Measurements from ENCODE around the gene LAMA1.

Gene LAMA1

DNA sequence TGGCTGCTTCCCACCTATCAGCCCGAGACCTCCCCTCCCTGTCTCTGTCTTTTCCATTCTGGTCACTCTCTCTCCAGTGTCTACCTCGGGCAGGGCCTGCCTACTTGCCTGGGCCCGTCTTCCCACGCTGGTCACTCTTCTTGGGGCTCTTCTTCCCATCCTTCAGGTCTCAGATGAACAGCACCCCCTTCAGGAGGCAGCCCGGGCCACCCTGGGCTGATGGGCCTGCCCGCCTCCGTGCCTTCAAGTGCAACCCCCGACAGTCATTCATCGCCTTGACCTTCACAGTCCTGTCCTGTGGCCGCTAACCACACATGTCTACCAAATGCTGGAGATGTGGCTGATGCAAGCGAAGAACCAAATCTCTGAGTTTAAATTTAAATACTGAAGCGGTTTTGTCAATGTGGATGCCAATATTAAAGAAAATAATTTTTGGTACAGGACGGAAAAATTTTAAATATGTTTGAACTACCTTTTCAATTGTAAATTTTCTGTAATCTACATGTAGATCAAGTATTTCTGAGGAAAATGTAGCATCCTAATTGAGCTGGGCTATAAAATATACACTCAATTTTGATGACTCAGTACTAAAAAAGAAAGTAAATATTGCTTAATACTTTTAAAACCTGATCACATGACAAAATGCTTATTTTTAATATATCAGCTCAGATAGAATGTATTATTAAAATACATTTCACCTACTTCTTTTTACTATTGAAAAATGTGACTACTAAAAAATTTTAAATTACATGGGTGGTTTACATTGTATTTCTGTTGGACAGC is 96.4 kb downstream of the LAMA1 start:
- no peak overlapping the region for H4K91ac ChIP-seq (ENCODE audit: low read depth, low read length)
- no peak overlapping the region for H3K27ac ChIP-seq (ENCODE audit: low read depth, low read length)
- H3K4me2 ChIP-seq (ENCODE audit: low read length), result no peak overlapping the region
- no peak overlapping the region for H3K4me3 ChIP-seq (ENCODE audit: low read depth, low read length)
- H3K9me3 ChIP-seq (ENCODE audit: insufficient read depth, low read depth, low read length), result no peaks in the 10 kb centered on the region
- H3K36me3 ChIP-seq (ENCODE audit: control insufficient read depth in 1 of 2, insufficient read depth in 2 of 2, low read length in 2 of 2), result peaks cover 45 to 49% of the 10 kb centered on the region in 2 experiments
- H3K79me2 ChIP-seq (ENCODE audit: control insufficient read depth, insufficient read depth, low read length, poor library complexity), result no peaks in the 10 kb centered on the region
- no peak overlapping the region for H4K12ac ChIP-seq (ENCODE audit: low read depth, low read length)
- H2BK120ac ChIP-seq (ENCODE audit: insufficient read depth, low read length, poor library complexity), result no peak overlapping the region
- no peaks in the 10 kb centered on the region for H3K27me3 ChIP-seq (ENCODE audit: insufficient read depth, low read length)
- WGBS (ENCODE audit: extremely low coverage, insufficient coverage, insufficient read length), result no CpG with 5 or more reads among the region's 13 CpGs
- no peak overlapping the region for H3K4ac ChIP-seq (ENCODE audit: low read depth, low read length)
- H2BK12ac ChIP-seq (ENCODE audit: low read length), result no peak overlapping the region
- H2BK5ac ChIP-seq (ENCODE audit: low read depth, low read length, poor library complexity), result no peak overlapping the region
- no peak overlapping the region for H3K18ac ChIP-seq (ENCODE audit: low read length)
- no peak overlapping the region for H2AFZ ChIP-seq (ENCODE audit: insufficient read depth, low read length, poor library complexity)
- no peaks in the 10 kb centered on the region for H3K4me1 ChIP-seq (ENCODE audit: control insufficient read depth in 1 of 2, insufficient read depth in 2 of 2, low read length in 2 of 2)
- H2AK5ac ChIP-seq (ENCODE audit: low read length), result no peak overlapping the region
- no peak overlapping the region for H3K14ac ChIP-seq (ENCODE audit: low read length)
- DNase-seq, result no peak
- H3K9ac ChIP-seq (ENCODE audit: low read length), result no peak overlapping the region
- no peaks in the 10 kb centered on the region for H3K79me1 ChIP-seq (ENCODE audit: low read length)
- H4K8ac ChIP-seq (ENCODE audit: low read depth, low read length), result no peak overlapping the region
- H3K23ac ChIP-seq (ENCODE audit: low read length), result no peak overlapping the region

DNA sequence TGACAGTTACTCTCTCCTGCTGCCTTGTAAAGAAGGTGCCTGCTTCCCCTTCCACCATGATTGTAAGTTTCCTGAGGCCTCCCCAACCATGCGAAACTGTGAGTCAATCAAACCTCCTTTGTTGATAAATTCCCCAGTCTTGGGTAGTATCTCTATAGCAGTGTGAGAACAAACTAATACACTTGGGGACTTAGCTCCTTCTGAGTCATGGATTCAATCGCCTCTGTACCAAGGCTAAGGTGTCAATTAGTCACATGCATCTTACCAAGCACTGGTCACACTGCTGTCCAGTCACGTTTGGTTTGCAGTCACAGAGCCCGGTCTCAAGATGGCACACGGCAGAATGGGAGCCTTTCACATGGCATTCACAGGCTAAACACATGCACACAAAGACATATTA is 100.6 kb downstream of the LAMA1 start:
- no peak overlapping the region for H3K9ac ChIP-seq (ENCODE audit: low read length)
- no peak overlapping the region for H2AK5ac ChIP-seq (ENCODE audit: low read length)
- no peaks in the 10 kb centered on the region for H3K79me2 ChIP-seq (ENCODE audit: control insufficient read depth, insufficient read depth, low read length, poor library complexity)
- H3K27me3 ChIP-seq (ENCODE audit: insufficient read depth, low read length), result no peaks in the 10 kb centered on the region
- H2AFZ ChIP-seq (ENCODE audit: insufficient read depth, low read length, poor library complexity), result no peak overlapping the region
- H3K36me3 ChIP-seq (ENCODE audit: control insufficient read depth in 1 of 2, insufficient read depth in 2 of 2, low read length in 2 of 2), result peaks cover 31 to 40% of the 10 kb centered on the region in 2 experiments
- no peak overlapping the region for H3K14ac ChIP-seq (ENCODE audit: low read length)
- H3K4ac ChIP-seq (ENCODE audit: low read depth, low read length), result no peak overlapping the region
- no peak overlapping the region for H2BK12ac ChIP-seq (ENCODE audit: low read length)
- no peak overlapping the region for H3K23ac ChIP-seq (ENCODE audit: low read length)
- H3K18ac ChIP-seq (ENCODE audit: low read length), result no peak overlapping the region
- H3K27ac ChIP-seq (ENCODE audit: low read depth, low read length), result no peak overlapping the region
- H3K4me1 ChIP-seq (ENCODE audit: control insufficient read depth in 1 of 2, insufficient read depth in 2 of 2, low read length in 2 of 2), result no peaks in the 10 kb centered on the region
- H3K9me3 ChIP-seq (ENCODE audit: insufficient read depth, low read depth, low read length), result no peaks in the 10 kb centered on the region
- no peak overlapping the region for H2BK5ac ChIP-seq (ENCODE audit: low read depth, low read length, poor library complexity)
- H4K91ac ChIP-seq (ENCODE audit: low read depth, low read length), result no peak overlapping the region
- H2BK120ac ChIP-seq (ENCODE audit: insufficient read depth, low read length, poor library complexity), result no peak overlapping the region
- H3K79me1 ChIP-seq (ENCODE audit: low read length), result no peaks in the 10 kb centered on the region
- DNase-seq, result no peak
- H3K4me2 ChIP-seq (ENCODE audit: low read length), result no peak overlapping the region
- H4K8ac ChIP-seq (ENCODE audit: low read depth, low read length), result no peak overlapping the region
- H4K12ac ChIP-seq (ENCODE audit: low read depth, low read length), result no peak overlapping the region
- no peak overlapping the region for H3K4me3 ChIP-seq (ENCODE audit: low read depth, low read length)
- no CpG with 5 or more reads among the region's 5 CpGs for WGBS (ENCODE audit: extremely low coverage, insufficient coverage, insufficient read length)

DNA sequence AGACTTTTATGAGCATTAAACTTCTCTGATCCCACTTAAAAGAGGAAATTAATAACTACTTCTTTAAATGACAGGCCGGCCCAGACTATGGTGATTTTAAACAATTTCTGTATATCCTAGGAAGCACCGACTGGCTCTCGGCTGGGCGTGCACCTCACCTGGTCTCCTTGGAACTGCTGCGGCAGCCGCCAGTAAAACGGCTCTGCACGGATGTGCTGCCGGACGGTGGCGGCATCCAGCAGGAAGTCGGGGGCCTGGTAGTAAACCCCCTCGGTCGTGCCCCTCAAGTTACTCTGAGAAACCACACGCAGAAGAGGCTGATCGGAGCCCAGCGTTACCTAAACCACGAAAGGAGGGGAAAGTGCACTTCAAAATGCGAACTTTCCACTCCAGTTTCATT is 106.5 kb downstream of the LAMA1 start:
- no peak overlapping the region for H3K9ac ChIP-seq (ENCODE audit: low read length)
- H3K4me2 ChIP-seq (ENCODE audit: low read length), result peak overlapping the region; percentile 50
- peak in 1 of 2 donors; percentile 54 for DNase-seq
- no peak overlapping the region for H3K14ac ChIP-seq (ENCODE audit: low read length)
- no peak overlapping the region for H3K23ac ChIP-seq (ENCODE audit: low read length)
- H4K91ac ChIP-seq (ENCODE audit: low read depth, low read length), result no peak overlapping the region
- no peak overlapping the region for H3K27ac ChIP-seq (ENCODE audit: low read depth, low read length)
- H3K4me3 ChIP-seq (ENCODE audit: low read depth, low read length), result no peak overlapping the region
- H3K79me2 ChIP-seq (ENCODE audit: control insufficient read depth, insufficient read depth, low read length, poor library complexity), result no peaks in the 10 kb centered on the region
- H2AFZ ChIP-seq (ENCODE audit: insufficient read depth, low read length, poor library complexity), result no peak overlapping the region
- no peak overlapping the region for H2BK12ac ChIP-seq (ENCODE audit: low read length)
- H3K4me1 ChIP-seq (ENCODE audit: control insufficient read depth in 1 of 2, insufficient read depth in 2 of 2, low read length in 2 of 2), result peaks cover 6 to 7% of the 10 kb centered on the region in 2 experiments
- H2AK5ac ChIP-seq (ENCODE audit: low read length), result no peak overlapping the region
- no peak overlapping the region for H3K18ac ChIP-seq (ENCODE audit: low read length)
- no peak overlapping the region for H3K4ac ChIP-seq (ENCODE audit: low read depth, low read length)
- peaks cover 3% of the 10 kb centered on the region for H3K79me1 ChIP-seq (ENCODE audit: low read length)
- H4K12ac ChIP-seq (ENCODE audit: low read depth, low read length), result no peak overlapping the region
- no peak overlapping the region for H2BK5ac ChIP-seq (ENCODE audit: low read depth, low read length, poor library complexity)
- no CpG with 5 or more reads among the region's 19 CpGs for WGBS (ENCODE audit: extremely low coverage, insufficient coverage, insufficient read length)
- no peaks in the 10 kb centered on the region for H3K9me3 ChIP-seq (ENCODE audit: insufficient read depth, low read depth, low read length)
- H3K36me3 ChIP-seq (ENCODE audit: control insufficient read depth in 1 of 2, insufficient read depth in 2 of 2, low read length in 2 of 2), result peaks cover 20 to 33% of the 10 kb centered on the region in 2 experiments
- no peak overlapping the region for H4K8ac ChIP-seq (ENCODE audit: low read depth, low read length)
- peak overlapping the region; percentile 61 for H2BK120ac ChIP-seq (ENCODE audit: insufficient read depth, low read length, poor library complexity)
- no peaks in the 10 kb centered on the region for H3K27me3 ChIP-seq (ENCODE audit: insufficient read depth, low read length)

DNA sequence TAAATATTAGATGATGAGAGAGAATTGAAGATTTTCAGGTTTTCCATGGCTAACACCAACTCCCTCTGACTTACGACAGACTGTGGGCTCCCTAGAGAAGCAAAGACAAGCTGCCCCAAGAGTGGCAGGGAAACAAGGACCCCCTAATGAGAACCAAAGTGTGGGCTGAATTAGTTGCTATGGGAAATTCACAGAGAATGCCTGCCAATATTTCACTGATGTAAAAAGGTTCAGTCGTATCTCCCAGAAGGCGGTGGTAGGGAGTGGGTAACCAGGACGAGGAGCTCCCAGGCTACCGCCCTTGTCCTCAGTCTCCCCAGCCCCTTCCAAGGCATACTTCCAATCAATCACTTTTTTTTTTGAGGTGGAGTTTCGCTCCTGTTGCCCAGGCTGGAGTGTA is 113.6 kb downstream of the LAMA1 start:
- no peak overlapping the region for H3K27ac ChIP-seq (ENCODE audit: low read depth, low read length)
- no peak overlapping the region for H2AK5ac ChIP-seq (ENCODE audit: low read length)
- no peaks in the 10 kb centered on the region for H3K79me1 ChIP-seq (ENCODE audit: low read length)
- H3K4me2 ChIP-seq (ENCODE audit: low read length), result no peak overlapping the region
- H3K4ac ChIP-seq (ENCODE audit: low read depth, low read length), result no peak overlapping the region
- no peak overlapping the region for H3K18ac ChIP-seq (ENCODE audit: low read length)
- H3K36me3 ChIP-seq (ENCODE audit: control insufficient read depth in 1 of 2, insufficient read depth in 2 of 2, low read length in 2 of 2), result peaks cover 22 to 31% of the 10 kb centered on the region in 2 experiments
- H3K14ac ChIP-seq (ENCODE audit: low read length), result no peak overlapping the region
- no peaks in the 10 kb centered on the region for H3K79me2 ChIP-seq (ENCODE audit: control insufficient read depth, insufficient read depth, low read length, poor library complexity)
- H3K4me3 ChIP-seq (ENCODE audit: low read depth, low read length), result no peak overlapping the region
- H3K9me3 ChIP-seq (ENCODE audit: insufficient read depth, low read depth, low read length), result no peaks in the 10 kb centered on the region
- H4K91ac ChIP-seq (ENCODE audit: low read depth, low read length), result no peak overlapping the region
- no peaks in the 10 kb centered on the region for H3K27me3 ChIP-seq (ENCODE audit: insufficient read depth, low read length)
- no peak overlapping the region for H4K12ac ChIP-seq (ENCODE audit: low read depth, low read length)
- no peak overlapping the region for H2BK12ac ChIP-seq (ENCODE audit: low read length)
- no peak overlapping the region for H2BK120ac ChIP-seq (ENCODE audit: insufficient read depth, low read length, poor library complexity)
- H3K9ac ChIP-seq (ENCODE audit: low read length), result no peak overlapping the region
- H4K8ac ChIP-seq (ENCODE audit: low read depth, low read length), result no peak overlapping the region
- H2BK5ac ChIP-seq (ENCODE audit: low read depth, low read length, poor library complexity), result no peak overlapping the region
- no CpG with 5 or more reads among the region's 6 CpGs for WGBS (ENCODE audit: extremely low coverage, insufficient coverage, insufficient read length)
- H3K4me1 ChIP-seq (ENCODE audit: control insufficient read depth in 1 of 2, insufficient read depth in 2 of 2, low read length in 2 of 2), result no peaks in the 10 kb centered on the region
- DNase-seq, result no peak
- no peak overlapping the region for H3K23ac ChIP-seq (ENCODE audit: low read length)
- H2AFZ ChIP-seq (ENCODE audit: insufficient read depth, low read length, poor library complexity), result no peak overlapping the region

All from trophoblast cell (in vitro differentiated cells and primary cell).